Panc1 (cell line): Measurements from ENCODE around the gene CCDC69. TPM values are rescaled to one million over a fixed set of nuclear protein-coding genes. Genes with fewer than 3 reads are reported as not detected.

Experiments
- ATAC-seq: fragments of 200-7000 bp; cut with Tn5 transposase; 2 replicates; pipeline ENCODE4 v1.9.1; 2020; ENCODE audit warnings: mild to moderate bottlenecking, moderate library complexity
- BruUV-seq: library from RNA; stranded (reverse); fragments of 400-500 nt; replicated peaks from 2 replicates; lab custom pipeline; 2021; lab: Mats Ljungman, UMichigan
- CTCF ChIA-PET: fragments of 300-600 bp; sonication (Branson Sonifier 250); formaldehyde crosslinking; loops from one replicate; lab custom pipeline; 2022; ENCODE audit warnings: antibody characterized with exemption; lab: Charles Lee
- POLR2A ChIA-PET: fragments of 300-600 bp; sonication (Branson Sonifier 250); formaldehyde crosslinking; loops from one replicate; lab custom pipeline; 2022; ENCODE audit warnings: antibody characterized with exemption; lab: Charles Lee
- DNase-seq: peaks from one replicate; pipeline ENCODE4 v3.0.0-alpha.2; 2010; ENCODE audit warnings: low read depth, low spot score
- H3K27ac ChIP-seq: 2 replicates; pipeline ENCODE4 v1.5.1; 2011; ENCODE audit warnings: mild to moderate bottlenecking, low read length, inconsistent platforms
- H3K27me3 ChIP-seq: fragments of 200-500 bp; sonication (Bioruptor generic); 2 replicates; pipeline ENCODE4 v1.6.0; 2014; ENCODE audit warnings: low read length, inconsistent platforms; ENCODE audit not compliant: control insufficient read depth, insufficient read depth
- H3K36me3 ChIP-seq: fragments of 200-500 bp; sonication (Bioruptor generic); 2 replicates; pipeline ENCODE4 v1.5.1; 2014; ENCODE audit warnings: inconsistent platforms, mild to moderate bottlenecking, low read length, moderate library complexity; ENCODE audit not compliant: control insufficient read depth, insufficient read depth
- H3K4me1 ChIP-seq: 2 replicates; pipeline ENCODE4 v1.5.1; 2011; ENCODE audit warnings: inconsistent platforms, mild to moderate bottlenecking, low read length, moderate library complexity; ENCODE audit not compliant: control insufficient read depth, insufficient read depth
- H3K4me3 ChIP-seq, 2 experiments: 2 replicates each; pipeline ENCODE4 v1.5.1; 2011 to 2012; ENCODE audit warnings: low read depth in 2 of 2, low read length in 2 of 2, mild to moderate bottlenecking in 2 of 2, inconsistent platforms in 1 of 2, moderate library complexity in 1 of 2
- H3K9me3 ChIP-seq: fragments of 200-500 bp; sonication (Bioruptor generic); 2 replicates; pipeline ENCODE4 v1.5.1; 2014; ENCODE audit warnings: low read depth, mild to moderate bottlenecking, inconsistent platforms, low read length, moderate library complexity; ENCODE audit not compliant: control insufficient read depth, insufficient read depth
- CTCF ChIP-seq: fragments of 450-650 bp; IDR thresholded peaks from 2 replicates; pipeline ENCODE4 v1.5.1; 2017; ENCODE audit warnings: mild to moderate bottlenecking
- POLR2AphosphoS5 ChIP-seq: IDR thresholded peaks from 2 replicates; pipeline ENCODE4 v1.6.1; 2012; ENCODE audit warnings: mild to moderate bottlenecking, low read depth, low read length, moderate library complexity
- SIN3A ChIP-seq: IDR thresholded peaks from 2 replicates; pipeline ENCODE4 v1.6.1; 2012; ENCODE audit warnings: low read depth, mild to moderate bottlenecking, low read length, moderate library complexity, borderline replicate concordance; ENCODE audit not compliant: insufficient read depth
- TCF7L2 ChIP-seq: IDR thresholded peaks from 2 replicates; pipeline ENCODE4 v1.6.1; 2011; ENCODE audit warnings: mild to moderate bottlenecking, low read depth, low read length, inconsistent platforms
- in situ Hi-C: cut with HindIII; loops from 2 replicates; pipeline ENCODE4 v1.10.0; 2016; ENCODE audit warnings: low sequenced_read_pairs, low pct_unique_long_range_greater_than_20kb
- intact Hi-C: fragments of 100-400 bp; cut with micrococcal nuclease; formaldehyde crosslinking; loops from one replicate; pipeline ENCODE4 v1.10.0; 2022; ENCODE audit not compliant: unreplicated experiment
- total RNA-seq: library from RNA; stranded (reverse); gene quantifications from one replicate; pipeline ENCODE4 v1.2.1, GENCODE V29; 2021; ENCODE audit not compliant: unreplicated experiment
- TF ChIP-seq, protein P1 (sequence below), 2 experiments: IDR thresholded peaks; 2 replicates each; pipeline ENCODE4 v1.6.1; 2011 to 2012; ENCODE audit warnings: low read depth in 2 of 2, control low read depth in 1 of 2, low read length in 1 of 2, mild to moderate bottlenecking in 1 of 2, moderate library complexity in 1 of 2; ENCODE audit not compliant: insufficient read depth in 1 of 2

Gene CCDC69
- total RNA-seq, 1 experiment from 2014 or later = 2.1 TPM

- ChIA-PET POLR2A (no interaction called here), CTCF (no interaction called here)
- intact Hi-C loops (no loop called here), in situ Hi-C loops (no loop called here)
- Histone ChIP-seq H3K4me3 (no peak overlapping the region), H3K27me3 (no peaks in the 10 kb centered on the region; the same call in 1 of the 2 replicates), H3K4me1 (peaks cover 3% of the 10 kb centered on the region; the same call in 1 of the 2 replicates), H3K36me3 (no peaks in the 10 kb centered on the region), H3K27ac (no peak overlapping the region), H3K9me3 (no peaks in the 10 kb centered on the region)
- DNase-seq (no peak), ATAC-seq (no peak)
- no TSS peak for BruUV-seq
- TF ChIP-seq, protein P1, sequence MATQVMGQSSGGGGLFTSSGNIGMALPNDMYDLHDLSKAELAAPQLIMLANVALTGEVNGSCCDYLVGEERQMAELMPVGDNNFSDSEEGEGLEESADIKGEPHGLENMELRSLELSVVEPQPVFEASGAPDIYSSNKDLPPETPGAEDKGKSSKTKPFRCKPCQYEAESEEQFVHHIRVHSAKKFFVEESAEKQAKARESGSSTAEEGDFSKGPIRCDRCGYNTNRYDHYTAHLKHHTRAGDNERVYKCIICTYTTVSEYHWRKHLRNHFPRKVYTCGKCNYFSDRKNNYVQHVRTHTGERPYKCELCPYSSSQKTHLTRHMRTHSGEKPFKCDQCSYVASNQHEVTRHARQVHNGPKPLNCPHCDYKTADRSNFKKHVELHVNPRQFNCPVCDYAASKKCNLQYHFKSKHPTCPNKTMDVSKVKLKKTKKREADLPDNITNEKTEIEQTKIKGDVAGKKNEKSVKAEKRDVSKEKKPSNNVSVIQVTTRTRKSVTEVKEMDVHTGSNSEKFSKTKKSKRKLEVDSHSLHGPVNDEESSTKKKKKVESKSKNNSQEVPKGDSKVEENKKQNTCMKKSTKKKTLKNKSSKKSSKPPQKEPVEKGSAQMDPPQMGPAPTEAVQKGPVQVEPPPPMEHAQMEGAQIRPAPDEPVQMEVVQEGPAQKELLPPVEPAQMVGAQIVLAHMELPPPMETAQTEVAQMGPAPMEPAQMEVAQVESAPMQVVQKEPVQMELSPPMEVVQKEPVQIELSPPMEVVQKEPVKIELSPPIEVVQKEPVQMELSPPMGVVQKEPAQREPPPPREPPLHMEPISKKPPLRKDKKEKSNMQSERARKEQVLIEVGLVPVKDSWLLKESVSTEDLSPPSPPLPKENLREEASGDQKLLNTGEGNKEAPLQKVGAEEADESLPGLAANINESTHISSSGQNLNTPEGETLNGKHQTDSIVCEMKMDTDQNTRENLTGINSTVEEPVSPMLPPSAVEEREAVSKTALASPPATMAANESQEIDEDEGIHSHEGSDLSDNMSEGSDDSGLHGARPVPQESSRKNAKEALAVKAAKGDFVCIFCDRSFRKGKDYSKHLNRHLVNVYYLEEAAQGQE (IDR thresholded peaks at IDR 0.05; ENCODE audit: insufficient read depth in 1 of 2, low read depth in 2 of 2, low read length in 1 of 2) = no peak
- TF ChIP-seq POLR2AphosphoS5 = no peak
- no peak for TF ChIP-seq TCF7L2
- TF ChIP-seq SIN3A = no peak
- no peak for TF ChIP-seq CTCF
Observed at GRCh38 chr5:151225475-151225874, 1.6 kb upstream of the CCDC69 start.

GRCh38 chr5:151225071-151225470 is 1.2 kb upstream of the CCDC69 start:
- in situ Hi-C loops (no loop called here), intact Hi-C loops (no loop called here)
- Histone ChIP-seq H3K9me3 (no peaks in the 10 kb centered on the region), H3K4me1 (peaks cover 3% of the 10 kb centered on the region; the same call in 1 of the 2 replicates), H3K36me3 (no peaks in the 10 kb centered on the region), H3K27me3 (no peaks in the 10 kb centered on the region; the same call in 1 of the 2 replicates), H3K4me3 (no peak overlapping the region), H3K27ac (no peak overlapping the region)
- CTCF ChIA-PET = no interaction called here
- ATAC-seq (no peak), DNase-seq (no peak)
- BruUV-seq = no TSS peak
- TF ChIP-seq, protein P1 (IDR thresholded peaks at IDR 0.05; ENCODE audit: insufficient read depth in 1 of 2, low read depth in 2 of 2, low read length in 1 of 2) = no peak
- TF ChIP-seq CTCF (no peak), SIN3A (no peak), POLR2AphosphoS5 (no peak), TCF7L2 (no peak)
- POLR2A ChIA-PET = no interaction called here
